HG03558 (cell line): ENCODE data around the gene MGST2.

ENCODE experiments used
- ATAC-seq: cut with Tn5 transposase; IDR thresholded peaks from one replicate; pipeline ENCODE4 v1.9.1; 2021; ENCODE audit warnings: moderate number of reproducible peaks; ENCODE audit not compliant: unreplicated experiment; ENCODE audit errors: extremely low read depth

Gene MGST2

DNA sequence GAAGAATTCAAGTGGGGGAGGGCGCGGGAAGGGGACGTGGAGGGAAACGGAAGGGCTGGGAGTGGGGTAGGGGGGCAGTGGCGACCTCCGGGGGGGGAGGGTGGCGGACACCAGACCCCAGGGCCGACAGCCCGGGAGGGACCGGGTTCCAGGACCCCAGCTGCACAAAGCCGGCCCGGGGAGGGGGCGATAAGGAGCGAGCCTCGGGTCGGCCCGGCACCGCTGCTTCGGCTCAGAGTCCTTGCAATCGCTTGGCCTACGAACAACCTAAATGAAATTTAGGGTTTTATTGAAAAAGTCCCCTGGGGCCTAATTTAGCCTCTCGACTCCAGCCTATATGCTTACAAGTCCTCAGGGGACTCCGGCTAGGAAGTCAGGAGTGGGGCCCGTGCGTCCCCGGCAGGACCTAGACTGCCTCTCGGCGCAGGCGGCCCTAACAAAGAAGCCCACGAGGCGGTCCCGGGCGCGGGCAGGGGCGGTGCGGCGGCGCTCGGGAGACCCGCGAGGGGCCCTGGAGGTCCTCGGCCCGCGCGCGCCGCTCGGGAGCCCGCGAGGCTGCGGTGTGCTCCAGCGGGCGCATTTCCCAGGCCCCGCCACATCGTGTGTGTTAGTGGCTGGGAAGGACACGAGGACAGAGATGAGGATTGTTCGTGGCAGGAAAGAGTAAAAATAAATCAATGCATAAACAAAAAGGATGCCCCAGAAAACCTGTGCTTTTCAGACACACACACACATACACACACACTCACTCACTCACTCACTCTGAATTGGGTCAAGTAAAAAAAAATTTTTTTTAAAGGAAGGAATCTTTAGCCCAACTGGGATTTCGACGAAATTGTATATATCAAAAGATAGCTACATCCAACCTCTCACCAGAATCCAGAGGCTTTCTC, 70.0 kb downstream of the MGST2 start:
- no peak for ATAC-seq

DNA sequence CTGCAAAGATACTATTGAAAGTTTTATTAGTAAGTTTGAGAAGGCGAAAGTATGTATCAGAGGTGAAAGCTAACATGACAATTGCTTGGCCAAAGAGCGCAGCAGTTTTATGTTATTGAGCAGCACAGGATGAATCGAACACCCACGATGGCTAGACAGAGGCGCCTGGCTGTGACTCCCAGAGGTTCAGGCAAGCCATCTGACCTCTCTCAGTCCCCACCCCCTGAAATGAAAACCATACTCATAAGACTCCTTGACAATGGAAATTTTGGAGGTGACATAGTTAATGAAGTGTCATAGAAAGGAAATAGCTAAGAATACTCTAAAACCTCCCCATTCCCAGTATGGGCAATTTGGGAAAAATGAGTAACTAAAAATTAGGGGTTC, 70.6 kb downstream of the MGST2 start:
- no peak for ATAC-seq

DNA sequence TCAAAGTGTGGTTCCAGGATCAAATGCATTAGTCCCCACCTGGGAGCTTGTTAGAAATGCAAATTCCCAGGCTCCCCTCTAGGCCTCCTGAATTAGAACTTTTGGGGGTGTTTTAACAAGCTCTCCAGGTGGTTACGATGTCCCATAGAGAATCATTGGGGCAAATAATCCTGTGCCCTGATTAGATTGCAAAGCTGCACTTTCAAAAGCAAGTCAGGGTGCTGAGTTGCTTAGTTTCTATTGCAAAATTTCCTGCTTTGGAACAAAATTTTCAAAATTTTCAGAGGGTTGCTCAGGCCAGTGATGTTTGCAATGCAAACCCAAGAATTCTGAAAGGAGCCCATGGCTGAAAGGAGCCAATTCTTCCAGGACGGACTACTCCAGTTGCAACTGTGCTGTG, 71.0 kb downstream of the MGST2 start:
- ATAC-seq = no peak

DNA sequence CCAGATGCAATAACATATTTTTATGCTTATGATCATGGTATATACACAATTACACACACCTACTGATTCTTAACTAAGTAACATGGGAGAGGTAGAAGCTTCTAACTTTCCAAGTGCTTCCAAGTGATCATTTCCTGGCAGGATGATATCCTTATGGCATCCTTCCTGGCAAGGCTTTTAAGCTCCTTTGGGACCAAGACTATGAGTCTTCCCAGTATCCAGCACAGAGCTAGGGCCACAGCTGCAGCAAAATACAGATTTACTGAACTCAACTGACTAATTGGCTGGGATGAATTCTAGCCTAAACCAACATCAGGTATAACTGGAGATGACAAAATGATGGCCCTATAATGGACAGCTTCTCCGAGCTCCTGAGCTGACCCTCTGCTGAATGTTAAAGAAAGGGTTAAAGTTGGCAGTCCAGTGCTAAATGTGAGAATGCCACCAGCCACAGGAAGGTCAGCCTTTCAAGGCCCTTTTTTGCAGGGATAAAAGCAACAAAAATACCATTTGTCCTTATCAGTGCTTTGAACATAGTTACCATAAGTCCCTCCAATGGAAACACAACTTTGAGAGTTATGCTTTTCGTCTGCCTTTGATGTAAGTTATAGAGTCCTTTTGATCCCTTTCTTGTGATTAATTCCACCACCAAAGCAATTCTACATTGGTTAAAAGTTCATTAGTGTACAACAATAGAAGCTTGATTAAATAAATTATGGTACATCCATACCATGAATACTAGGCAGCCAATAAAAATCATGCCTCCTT, 73.4 kb downstream of the MGST2 start:
- ATAC-seq = no peak

DNA sequence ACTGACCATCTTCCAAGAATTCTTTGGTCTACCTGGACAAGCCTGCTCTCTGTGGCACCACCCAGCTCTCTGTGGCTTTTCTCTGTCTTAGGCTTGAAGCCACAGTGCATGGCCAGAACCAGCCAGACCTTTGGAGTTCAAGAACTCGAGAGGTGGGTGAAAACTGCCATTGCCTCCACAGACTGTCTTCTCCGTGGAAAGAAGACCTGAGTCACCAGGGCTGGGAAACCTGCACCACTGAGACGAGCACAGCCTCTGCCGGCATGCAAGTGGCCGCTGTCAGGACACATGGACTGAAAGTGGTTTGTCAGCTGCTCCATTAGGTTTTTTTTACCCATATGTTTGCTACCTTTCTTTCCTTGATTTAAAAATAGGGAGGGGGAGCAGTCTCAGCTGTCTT, 74.5 kb downstream of the MGST2 start:
- no peak for ATAC-seq

DNA sequence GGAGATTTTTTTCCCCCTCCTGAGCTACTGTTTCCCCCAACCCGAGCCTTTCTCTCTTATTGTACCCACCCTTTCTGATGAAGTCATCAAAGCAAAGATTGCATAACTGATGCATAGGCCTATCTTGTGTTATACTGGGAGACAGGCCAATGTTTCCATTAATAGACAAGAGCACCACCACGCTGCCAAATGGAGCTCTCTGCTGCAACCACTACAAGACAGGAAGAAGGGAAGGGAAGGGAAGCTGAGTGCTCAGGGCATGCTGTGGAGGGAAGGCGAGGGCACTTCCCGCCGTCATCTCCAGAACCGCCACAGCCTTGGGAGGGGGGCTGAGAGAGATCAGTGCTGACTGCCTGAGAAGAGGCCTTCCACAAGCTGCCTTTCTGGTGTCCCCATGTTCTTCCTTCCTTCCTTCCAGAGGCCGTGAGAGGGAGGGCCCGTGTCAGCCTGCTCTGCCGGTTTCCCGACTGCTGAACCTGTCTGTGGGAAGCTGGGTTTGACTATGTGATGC, 75.0 kb downstream of the MGST2 start:
- no peak for ATAC-seq

DNA sequence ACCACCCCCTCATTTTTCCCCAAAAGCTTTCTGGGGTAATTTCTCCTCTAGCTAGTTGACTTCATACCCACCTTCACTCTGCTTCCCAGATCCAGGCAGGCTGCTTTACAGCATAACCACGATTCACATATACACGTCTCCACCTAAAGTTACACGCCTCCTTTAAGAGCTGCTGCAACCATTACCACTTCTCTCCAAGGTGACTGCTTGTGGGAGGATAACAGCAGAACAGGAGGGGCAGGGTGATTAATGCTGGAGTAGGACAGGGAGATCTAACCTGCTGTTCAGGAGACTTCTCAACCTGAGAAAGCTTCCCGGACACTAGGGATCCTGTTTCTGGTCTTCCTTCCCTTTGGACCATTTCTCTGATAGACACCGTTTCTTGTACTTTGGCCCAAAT, 77.4 kb downstream of the MGST2 start:
- ATAC-seq = no peak

DNA sequence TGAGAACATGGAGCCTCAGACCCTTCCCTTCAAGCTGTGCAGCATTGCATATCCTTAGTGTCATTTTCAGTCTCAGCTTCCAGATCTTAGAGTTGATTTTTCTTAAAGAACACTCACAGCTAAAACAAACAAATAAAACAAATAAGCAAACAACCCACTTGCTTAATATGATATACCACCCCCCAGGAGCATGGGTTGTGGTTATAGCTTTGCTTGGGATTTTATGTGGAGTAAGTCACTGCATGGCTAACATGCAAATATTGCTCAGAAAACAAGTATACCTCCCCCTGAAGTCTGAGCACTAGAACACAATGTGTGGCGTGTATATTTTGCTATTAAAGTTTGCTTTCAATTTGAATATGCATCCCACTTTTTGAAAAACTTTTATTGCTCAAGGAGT, 78.6 kb downstream of the MGST2 start:
- no peak for ATAC-seq

DNA sequence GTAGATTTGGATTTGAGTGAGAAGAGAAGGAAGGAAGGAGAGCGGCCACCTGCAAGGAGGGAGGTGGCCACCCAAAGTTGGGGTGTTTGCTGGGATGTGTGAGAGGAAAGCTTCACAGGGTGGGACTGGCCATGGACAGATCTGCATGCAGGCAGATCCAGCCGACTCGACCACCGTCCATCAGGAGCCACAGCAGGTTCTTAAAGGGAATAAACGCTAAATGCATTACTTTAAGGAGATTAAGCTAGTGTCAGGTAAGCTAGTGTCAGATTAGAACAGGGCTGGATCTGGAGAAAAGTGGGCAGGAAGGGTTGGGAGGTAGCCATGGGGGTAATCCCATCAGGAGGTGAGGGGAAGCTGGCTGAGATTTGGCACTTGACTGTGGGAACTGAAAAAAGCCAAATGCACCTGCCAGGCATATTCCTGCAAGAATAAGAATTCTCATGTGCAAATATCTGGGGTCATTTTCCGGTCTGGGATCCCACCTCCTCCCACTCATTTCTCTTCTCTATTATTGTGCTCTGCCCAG, 79.6 kb downstream of the MGST2 start:
- no peak for ATAC-seq

DNA sequence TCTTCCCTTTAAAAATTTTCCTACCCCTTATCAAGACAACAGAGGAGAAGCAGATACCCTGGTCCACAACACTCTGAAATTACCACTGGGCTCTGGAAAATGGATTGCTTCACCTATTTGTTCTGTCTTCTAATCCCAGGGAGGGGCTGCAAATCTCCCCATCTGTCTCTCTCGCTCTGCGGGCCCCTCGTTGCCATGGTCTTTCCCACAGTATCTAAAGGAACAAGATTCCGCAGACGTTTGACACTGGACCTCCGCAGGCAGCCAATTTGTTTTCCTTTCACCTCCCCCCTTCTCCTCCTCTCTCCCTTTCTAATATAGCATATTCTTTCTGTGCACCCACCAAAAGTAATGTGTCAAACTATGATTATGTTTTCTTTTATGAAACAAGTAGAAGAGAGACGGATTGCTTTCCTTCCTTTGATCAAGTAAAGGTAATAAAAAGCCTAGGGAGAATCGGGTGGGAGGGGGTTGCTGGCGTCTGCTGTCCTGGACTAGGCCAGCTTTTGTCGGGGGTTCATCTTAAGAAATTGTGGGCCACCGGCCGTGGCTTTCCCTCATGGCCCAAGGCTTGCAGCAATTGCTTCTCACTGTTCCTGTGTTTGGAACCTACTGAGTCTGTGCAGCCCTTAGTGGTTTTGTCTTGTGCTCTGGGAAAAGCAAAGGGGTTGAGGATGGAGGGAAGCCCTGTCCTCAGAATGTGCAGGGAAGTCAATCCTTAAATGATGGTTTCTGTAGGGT, 81.0 kb downstream of the MGST2 start:
- ATAC-seq = no peak

DNA sequence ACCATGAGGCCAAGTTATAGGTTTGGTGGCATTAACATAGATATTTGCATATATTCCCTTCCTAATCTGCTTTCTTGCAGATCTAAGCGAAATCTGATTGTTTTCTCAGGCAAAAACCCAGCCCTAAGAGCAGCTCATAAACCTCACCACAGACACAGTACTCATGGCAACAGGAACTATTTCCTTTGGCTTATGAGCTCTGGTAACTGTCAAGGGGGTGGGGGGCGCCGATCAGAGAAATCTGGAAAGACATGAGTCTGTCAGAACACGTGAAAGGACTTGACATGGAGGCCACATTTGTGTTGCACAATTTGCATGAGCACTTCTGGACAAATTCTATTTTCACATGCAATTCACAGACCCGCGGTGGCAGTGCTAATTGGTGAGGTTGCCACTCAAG, 83.7 kb downstream of the MGST2 start:
- ATAC-seq = no peak

DNA sequence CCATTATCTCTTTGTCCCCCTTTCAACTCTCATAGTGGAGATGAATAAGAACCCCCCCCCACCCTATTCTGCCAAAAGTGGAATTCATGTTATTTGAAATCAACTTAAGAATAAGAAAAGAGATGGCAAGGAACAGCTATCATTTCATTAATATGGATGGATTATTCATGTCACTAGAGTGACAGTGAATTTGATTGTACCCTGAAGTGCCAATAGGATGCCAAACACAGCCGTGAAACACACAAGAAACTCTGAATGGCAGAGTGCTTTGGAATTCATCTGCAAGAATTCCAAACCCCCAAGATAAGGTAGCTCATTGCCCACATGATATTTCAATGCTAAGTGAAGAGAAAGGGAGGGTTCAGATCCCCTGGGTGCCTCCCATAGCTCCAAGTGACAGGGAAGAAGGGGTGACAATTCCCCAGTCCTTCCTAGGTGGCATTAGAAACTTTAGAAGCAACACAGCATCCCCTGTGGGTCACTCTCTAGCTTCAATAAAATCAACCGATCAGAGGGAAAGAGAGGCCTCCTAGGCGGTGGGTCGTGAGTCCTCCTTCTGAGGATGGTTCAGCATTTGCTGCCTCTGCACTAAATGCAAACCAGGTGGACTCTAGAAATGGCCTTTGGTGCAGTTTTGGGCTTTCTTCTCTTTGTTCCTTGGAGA, 84.3 kb downstream of the MGST2 start:
- no peak for ATAC-seq

DNA sequence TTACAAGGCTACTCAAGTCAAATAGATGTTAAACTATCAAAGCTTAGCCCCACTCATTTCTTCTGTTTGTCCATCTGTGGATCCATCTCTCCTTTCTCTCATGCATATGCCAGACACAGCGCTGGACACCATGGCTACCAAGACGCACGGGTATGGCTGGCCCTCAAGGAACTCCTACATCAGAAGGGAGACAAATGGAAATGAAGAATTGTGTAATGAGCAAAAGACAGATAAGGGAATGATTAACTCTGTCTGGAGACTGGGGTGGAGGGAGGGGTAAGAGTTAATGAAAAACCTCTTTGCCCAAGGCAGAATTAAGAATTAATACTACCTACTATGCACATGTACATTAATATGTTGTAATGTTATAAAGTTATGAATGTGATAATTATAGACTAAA, 88.1 kb downstream of the MGST2 start:
- no peak for ATAC-seq
